PC-3 (cell line): ENCODE measurements around the gene CAMTA1. TPM values are rescaled to one million over a fixed set of nuclear protein-coding genes. Genes with fewer than 3 reads are reported as not detected.

Experiments used
- ATAC-seq: fragments of 200-7000 bp; cut with Tn5 transposase; 2 replicates; pipeline ENCODE4 v1.9.1; 2020; ENCODE audit warnings: mild to moderate bottlenecking, moderate library complexity
- BruUV-seq: library from RNA; stranded (reverse); fragments of 400-500 nt; replicated peaks from 2 replicates; lab custom pipeline; 2021; lab: Mats Ljungman, UMichigan
- CTCF ChIA-PET: fragments of 300-600 bp; sonication (Branson Sonifier 250); formaldehyde crosslinking; loops from one replicate; lab custom pipeline; 2022; ENCODE audit warnings: antibody characterized with exemption; lab: Charles Lee
- POLR2A ChIA-PET: fragments of 300-600 bp; sonication (Branson Sonifier 250); formaldehyde crosslinking; loops from one replicate; lab custom pipeline; 2022; ENCODE audit warnings: antibody characterized with exemption; ENCODE audit not compliant: unreplicated experiment; lab: Charles Lee
- DNase-seq: peaks from one replicate; pipeline ENCODE4 v3.0.0-alpha.2; 2015
- H2AFZ ChIP-seq: fragments of 300-600 bp; sonication (generic); 2 replicates; pipeline ENCODE4 v1.6.0; 2016; ENCODE audit warnings: antibody characterized with exemption, low read length
- H3F3A ChIP-seq: fragments of 300-600 bp; sonication (generic); one replicate; pipeline ENCODE4 v1.6.0; 2017; ENCODE audit warnings: antibody characterized with exemption, low read length, control low read depth, mild to moderate bottlenecking; ENCODE audit not compliant: unreplicated experiment
- H3K27ac ChIP-seq: fragments of 300-600 bp; sonication (generic); 2 replicates; pipeline ENCODE4 v1.5.1; 2016; ENCODE audit warnings: mild to moderate bottlenecking, low read length
- H3K27me3 ChIP-seq: fragments of 300-600 bp; sonication (generic); 2 replicates; pipeline ENCODE4 v1.6.1; 2016; ENCODE audit warnings: low read length, mixed read lengths
- H3K36me3 ChIP-seq: fragments of 300-600 bp; sonication (generic); 2 replicates; pipeline ENCODE4 v1.6.1; 2016; ENCODE audit warnings: low read depth, mixed run types, low read length, mixed read lengths
- H3K4me1 ChIP-seq: fragments of 300-600 bp; sonication (generic); 2 replicates; pipeline ENCODE4 v1.5.1; 2016; ENCODE audit warnings: low read length; ENCODE audit not compliant: insufficient read depth
- H3K4me2 ChIP-seq: fragments of 300-600 bp; sonication (generic); 2 replicates; pipeline ENCODE4 v1.6.0; 2016; ENCODE audit warnings: low read length
- H3K4me3 ChIP-seq: fragments of 300-600 bp; sonication (generic); 2 replicates; pipeline ENCODE4 v1.5.1; 2016; ENCODE audit warnings: mild to moderate bottlenecking, low read length, mixed read lengths
- H3K79me2 ChIP-seq: fragments of 300-600 bp; sonication (generic); 2 replicates; pipeline ENCODE4 v1.6.1; 2017; ENCODE audit warnings: low read length, mixed read lengths
- H3K9ac ChIP-seq: fragments of 300-600 bp; sonication (generic); 2 replicates; pipeline ENCODE4 v1.6.0; 2016; ENCODE audit warnings: mild to moderate bottlenecking, low read length
- H3K9me2 ChIP-seq: fragments of 300-600 bp; sonication (generic); replicated peaks from 2 replicates; pipeline ENCODE4 v1.6.1; 2016; ENCODE audit warnings: mixed run types, low read length, mixed read lengths
- H3K9me3 ChIP-seq: fragments of 300-600 bp; sonication (generic); 2 replicates; pipeline ENCODE4 v1.6.1; 2016; ENCODE audit warnings: low read length, mixed read lengths
- H4K20me1 ChIP-seq: fragments of 300-600 bp; sonication (generic); 2 replicates; pipeline ENCODE4 v1.6.1; 2016; ENCODE audit warnings: low read length, mixed read lengths
- CTCF ChIP-seq: fragments of 300-600 bp; sonication (generic); conservative IDR thresholded peaks from 2 replicates; pipeline ENCODE4 v1.5.1; 2017; ENCODE audit warnings: antibody characterized with exemption, low read depth, mild to moderate bottlenecking, low read length
- EZH2 ChIP-seq: fragments of 300-600 bp; sonication (generic); IDR thresholded peaks from one replicate; pipeline ENCODE4 v1.6.1; 2017; ENCODE audit warnings: antibody characterized with exemption, mild to moderate bottlenecking, low read length; ENCODE audit not compliant: unreplicated experiment
- EZH2phosphoT487 ChIP-seq: fragments of 300-600 bp; sonication (generic); IDR thresholded peaks from 2 replicates; pipeline ENCODE4 v1.6.1; 2018; ENCODE audit warnings: mild to moderate bottlenecking, antibody characterized with exemption, low read length, borderline replicate concordance
- intact Hi-C: fragments of 100-400 bp; cut with micrococcal nuclease; formaldehyde crosslinking; loops from 2 replicates; pipeline ENCODE4 v1.9.0; 2023
- total RNA-seq: library from RNA; depleted of rRNA; stranded (reverse); fragments of >200 nt; gene quantifications from 2 replicates; pipeline ENCODE4 v1.2.3, GENCODE V29; 2014

CAMTA1 gene
- total RNA-seq, 1 experiment from 2014 or later, result 40.8 TPM

GRCh38 chr1:7561936-7562728 is 776.9 kb downstream of the CAMTA1 start:
- Histone ChIP-seq H3K4me2 (no peak overlapping the region), H3K36me3 (no peaks in the 10 kb centered on the region), H4K20me1 (no peaks in the 10 kb centered on the region), H3K4me1 (no peaks in the 10 kb centered on the region), H3K9me2 (no peaks in the 10 kb centered on the region), H2AFZ (no peak overlapping the region), H3K9ac (no peak overlapping the region), H3F3A (no peaks in the 10 kb centered on the region), H3K79me2 (no peaks in the 10 kb centered on the region), H3K4me3 (no peak overlapping the region), H3K9me3 (no peaks in the 10 kb centered on the region), H3K27me3 (peaks cover 60% of the 10 kb centered on the region), H3K27ac (no peak overlapping the region)
- BruUV-seq, result no TSS peak
- ChIA-PET CTCF (no interaction called here), POLR2A (no interaction called here)
- intact Hi-C loops, result no loop called here
- DNase-seq (no peak), ATAC-seq (no peak)
- no peak for TF ChIP-seq EZH2
- TF ChIP-seq EZH2phosphoT487, result no peak
- no peak for TF ChIP-seq CTCF

- no peak for DNase-seq
- ChIA-PET POLR2A (no interaction called here), CTCF (no interaction called here)
- H3K4me1 ChIP-seq, result no peaks in the 10 kb centered on the region
- H3K36me3 ChIP-seq, result no peaks in the 10 kb centered on the region
- peaks cover 52% of the 10 kb centered on the region for H3K27me3 ChIP-seq
- no peak for ATAC-seq
- no peaks in the 10 kb centered on the region for H3F3A ChIP-seq
- H4K20me1 ChIP-seq, result no peaks in the 10 kb centered on the region
- intact Hi-C loops, result no loop called here
- no peak overlapping the region for H3K27ac ChIP-seq
- H3K4me2 ChIP-seq, result no peak overlapping the region
- H3K4me3 ChIP-seq, result no peak overlapping the region
- H3K9me3 ChIP-seq, result no peaks in the 10 kb centered on the region
- H3K9me2 ChIP-seq, result no peaks in the 10 kb centered on the region
- no TSS peak for BruUV-seq
- H3K79me2 ChIP-seq, result no peaks in the 10 kb centered on the region
- TF ChIP-seq CTCF (no peak), EZH2 (no peak), EZH2phosphoT487 (no peak)
- H2AFZ ChIP-seq, result no peak overlapping the region
- H3K9ac ChIP-seq, result no peak overlapping the region
These were observed 777.7 kb downstream of the CAMTA1 start for GRCh38 chr1:7562729-7563605.
